Activated CD8-positive, alpha-beta memory T cell treated with anti-CD3 and anti-CD28 coated beads, Interleukin-2, amount 10 ng/mL, durations not matched to agents 7 days and 5 days (primary cell): ENCODE results near the gene PPP1R9B. TPM values are rescaled to one million over a fixed set of nuclear protein-coding genes. Genes with fewer than 3 reads are reported as not detected.

ENCODE experiments used
- total RNA-seq, 2 experiments: library from RNA; stranded (reverse); gene quantifications; one replicate each; pipeline ENCODE4 v1.2.3, GENCODE V29; 2021

The PPP1R9B gene
- total RNA-seq, 2 experiments from 2014 or later, result 108 to 121 TPM

Other genes with a start within 250 kb of the PPP1R9B start
- under 1 TPM in 1 of 2 experiments, not detected in 1; 0.23 TPM for gene DLX4, start 181.5 kb downstream of the PPP1R9B start, total RNA-seq
- gene DLX3, start 155.5 kb downstream of the PPP1R9B start, total RNA-seq, result not detected
- 10 to 100 TPM; 10.3 to 11.3 TPM for gene ITGA3, start 94.6 kb downstream of the PPP1R9B start, total RNA-seq
- 10 to 100 TPM; 13.6 to 20.9 TPM for gene PDK2, start 55.3 kb downstream of the PPP1R9B start, total RNA-seq
- 1 to 10 TPM in 1 of 2 experiments, under 1 TPM in 1; 0.35 to 1.1 TPM for gene SAMD14, start 20.5 kb downstream of the PPP1R9B start, total RNA-seq
- gene SGCA, start 15.3 kb upstream of the PPP1R9B start, total RNA-seq, result under 1 TPM in 1 of 2 experiments, not detected in 1; 0.23 TPM
- 1 to 10 TPM in 1 of 2 experiments, under 1 TPM in 1; 0.67 to 1.6 TPM for gene COL1A1, start 51.0 kb upstream of the PPP1R9B start, total RNA-seq
- gene TMEM92, start 123.8 kb upstream of the PPP1R9B start, total RNA-seq, result under 1 TPM; 0.07 to 0.09 TPM
- gene XYLT2, start 195.4 kb upstream of the PPP1R9B start, total RNA-seq, result 10 to 100 TPM; 33.1 to 38.2 TPM
- 10 to 100 TPM; 65.7 to 81.8 TPM for gene MRPL27, start 222.5 kb upstream of the PPP1R9B start, total RNA-seq
- gene EME1, start 222.6 kb upstream of the PPP1R9B start, total RNA-seq, result 10 to 100 TPM; 34.0 to 40.8 TPM
- gene LRRC59, start 246.8 kb upstream of the PPP1R9B start, total RNA-seq, result 10 to 100 TPM; 71.5 to 82.6 TPM